Upper lobe of left lung (tissue), 4 donors: ENCODE data around the gene CHL1.

Experiments used
- CTCF ChIP-seq, 6 experiments: fragments of 450-650 bp in 4 of 6; fragments of 200-600 bp in 2 of 6; sonication (generic) in 2 of 6; IDR thresholded peaks; one replicate each; pipeline ENCODE4 v1.5.1; 2016 to 2019; ENCODE audit warnings: antibody characterized with exemption in 6 of 6
- EP300 ChIP-seq, 4 donors: sonication (generic); formaldehyde crosslinking; IDR thresholded peaks; one replicate each; pipeline ENCODE4 v1.5.1; 2017; ENCODE audit warnings: antibody characterized with exemption in 4 of 4, control low read depth in 2 of 4
- POLR2A ChIP-seq, 4 donors: fragments of 450-650 bp; IDR thresholded peaks; one replicate each; pipeline ENCODE4 v1.5.1; 2016 to 2017; ENCODE audit warnings: antibody characterized with exemption in 4 of 4, mild to moderate bottlenecking in 2 of 4

GRCh38 chr3:380801-381200 lies 184.2 kb downstream of the CHL1 start:
- TF ChIP-seq CTCF (IDR thresholded peaks at IDR 0.05) (no peak), POLR2A (IDR thresholded peaks at IDR 0.05) (no peak), EP300 (IDR thresholded peaks at IDR 0.05) (no peak)
